Left renal pelvis (tissue), 4 donors: ENCODE data around the gene CYP26C1. TPM values are rescaled to one million over a fixed set of nuclear protein-coding genes. Genes with fewer than 3 reads are reported as not detected.

ENCODE experiments used
- DNase-seq, 4 donors: peaks; one replicate each; pipeline ENCODE4 v3.0.0-alpha.2; 2013; ENCODE audit warnings: low read depth in 4 of 4, low spot score in 3 of 4
- polyA plus RNA-seq, 4 donors: library from polyadenylated mRNA; unstranded; fragments of 120-200 nt; gene quantifications; one replicate each; pipeline ENCODE4 v1.2.1, GENCODE V29; 2013; ENCODE audit not compliant: insufficient read length in 4 of 4

Gene CYP26C1
- polyA plus RNA-seq, 4 donors, result 0.06 TPM; not detected in 2

DNA sequence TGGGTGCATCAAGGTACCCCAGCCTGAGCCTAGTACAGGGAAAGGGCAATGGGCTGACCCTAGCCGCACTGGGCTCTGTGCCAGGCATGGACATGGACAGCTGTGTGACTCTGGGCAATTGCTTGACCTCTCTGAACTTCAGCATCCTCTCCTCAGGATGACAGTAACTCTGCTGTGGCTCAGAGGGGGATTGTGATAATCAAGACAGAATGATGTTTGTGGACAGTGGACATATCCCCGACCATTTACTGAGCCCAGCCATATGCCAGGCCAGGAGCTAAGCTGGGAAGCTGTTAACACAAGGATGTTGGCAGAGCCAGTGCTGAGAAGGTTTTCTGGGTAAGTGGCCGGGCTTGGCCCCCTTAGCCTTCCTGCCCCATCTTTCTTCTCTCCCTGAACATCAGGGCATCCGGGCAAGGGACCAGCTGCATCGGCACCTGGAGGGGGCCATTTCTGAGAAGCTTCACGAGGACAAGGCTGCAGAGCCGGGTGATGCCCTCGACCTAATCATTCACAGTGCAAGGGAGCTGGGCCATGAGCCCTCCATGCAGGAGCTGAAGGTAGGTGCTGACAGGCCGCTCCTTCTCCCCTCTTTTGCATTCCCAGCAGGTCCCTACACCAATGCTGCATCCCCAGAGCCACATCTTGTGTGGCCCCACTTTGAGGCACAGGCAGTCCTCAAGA, 3.5 kb downstream of the CYP26C1 start:
- DNase-seq, result no peak

DNA sequence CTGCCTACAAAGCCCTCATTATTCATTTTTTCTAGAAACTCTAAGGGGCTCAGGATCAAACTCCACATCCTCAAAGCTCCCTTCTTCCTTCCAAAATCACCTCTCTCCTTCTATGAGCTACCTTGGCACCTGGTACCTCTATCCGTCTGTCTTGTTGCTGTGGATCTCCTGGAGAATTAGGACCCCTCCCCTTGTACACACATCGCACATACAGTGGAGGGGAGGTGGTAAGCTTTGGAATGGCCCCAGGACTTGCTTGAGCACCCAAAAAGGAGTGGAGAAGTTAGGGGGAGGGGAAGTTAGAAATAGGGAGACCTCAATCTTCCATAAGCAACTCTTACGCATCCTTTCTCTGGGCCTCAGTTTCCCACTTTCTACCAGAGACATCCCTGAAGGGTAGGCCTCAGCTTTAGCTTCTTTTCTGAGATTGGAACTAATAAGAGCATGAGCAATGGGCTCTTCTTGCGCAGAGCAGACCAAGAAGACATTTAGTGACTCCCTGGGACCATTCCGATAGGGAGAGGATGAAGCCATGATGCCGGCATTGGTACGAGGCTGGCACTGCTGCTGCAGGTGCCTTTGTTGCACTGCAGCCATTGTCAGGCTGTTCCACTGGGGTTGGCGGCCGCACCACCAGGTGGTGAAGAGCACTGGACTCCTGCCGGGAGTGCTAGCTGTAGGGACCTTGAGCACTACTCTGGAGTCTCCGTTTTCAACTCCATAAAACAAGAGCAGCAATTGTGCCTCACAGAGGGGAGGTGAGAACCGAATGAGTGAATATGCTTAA, 4.5 kb downstream of the CYP26C1 start:
- DNase-seq, result no peak

GRCh38 chr10:93065675-93066543, 5.3 kb downstream of the CYP26C1 start:
- DNase-seq, result no peak

GRCh38 chr10:93066544-93066913, 5.9 kb downstream of the CYP26C1 start:
- no peak for DNase-seq

GRCh38 chr10:93067443-93068365, 7.1 kb downstream of the CYP26C1 start:
- no peak for DNase-seq

GRCh38 chr10:93068411-93069244, 8.0 kb downstream of the CYP26C1 start:
- DNase-seq, result no peak

DNA sequence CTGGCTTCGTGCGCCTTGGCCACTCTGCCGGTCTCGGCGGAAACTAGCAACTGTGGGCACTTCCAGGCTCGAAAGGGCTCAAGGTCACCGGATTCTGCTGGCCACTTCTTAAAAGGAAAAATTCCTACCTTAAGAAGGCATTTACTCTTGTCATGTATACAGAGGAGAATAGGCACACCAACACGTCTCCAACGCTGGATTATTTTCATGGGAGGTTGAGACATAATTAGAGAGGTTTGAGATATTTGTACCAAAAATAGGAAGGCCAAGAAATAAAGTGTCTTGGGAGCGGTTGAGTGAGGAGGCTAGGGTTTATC, 8.6 kb downstream of the CYP26C1 start:
- DNase-seq, result no peak

DNA sequence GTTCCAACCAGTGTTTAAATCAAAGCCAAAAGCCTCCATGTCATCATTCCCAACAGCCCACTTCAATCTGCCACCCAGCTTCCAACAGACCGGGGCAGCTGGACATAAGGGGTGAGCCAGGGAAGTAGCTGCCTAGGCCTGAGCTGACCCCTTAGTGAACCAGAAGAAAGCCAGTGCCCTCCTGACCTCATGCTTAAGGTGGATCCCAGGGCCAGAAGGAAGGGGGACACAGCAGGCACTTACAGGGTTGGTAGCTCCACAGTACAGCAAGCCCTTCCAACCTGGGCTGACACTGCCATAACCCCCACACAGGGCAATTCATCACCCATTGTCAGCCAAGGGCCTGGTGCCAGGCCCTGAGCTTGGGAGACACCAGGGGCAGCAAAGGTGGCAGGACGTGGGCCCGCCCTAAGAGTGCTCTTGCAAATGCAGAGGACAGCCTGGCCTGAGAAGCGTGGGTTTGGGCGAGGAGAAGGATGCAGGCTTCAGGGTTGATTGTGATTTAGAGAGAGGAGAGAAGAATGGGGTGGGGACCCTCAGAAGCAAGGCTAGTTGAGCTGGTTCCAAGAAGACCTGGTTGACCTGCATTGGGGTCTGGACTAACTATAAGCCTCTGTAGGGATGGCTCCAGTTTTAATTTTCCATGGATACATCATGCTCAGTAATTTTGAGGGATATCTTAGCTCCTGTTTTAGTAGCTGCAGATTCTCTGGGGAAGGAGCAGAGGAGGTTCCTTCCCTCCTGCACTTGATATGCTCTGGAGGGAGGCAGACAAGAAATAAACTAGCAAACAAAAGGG, 10.0 kb downstream of the CYP26C1 start:
- no peak for DNase-seq

DNA sequence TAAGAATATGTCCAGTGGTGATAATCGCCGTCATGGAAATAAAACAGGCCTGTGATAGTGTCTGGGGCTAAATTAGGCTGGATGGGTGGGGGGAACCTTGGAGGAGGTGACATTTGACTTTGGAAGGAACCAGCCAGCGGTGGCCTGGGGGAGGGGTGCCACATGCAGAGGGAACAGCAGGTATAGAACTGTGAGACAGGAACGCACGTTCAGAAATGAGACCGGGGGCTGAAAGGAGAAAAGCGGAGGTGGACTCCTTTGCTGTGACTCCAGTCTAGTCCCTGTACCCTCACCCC, 10.5 kb downstream of the CYP26C1 start:
- DNase-seq, result no peak

- DNase-seq, result no peak
Measured at GRCh38 chr10:93071674-93072224, 11.2 kb downstream of the CYP26C1 start.

DNA sequence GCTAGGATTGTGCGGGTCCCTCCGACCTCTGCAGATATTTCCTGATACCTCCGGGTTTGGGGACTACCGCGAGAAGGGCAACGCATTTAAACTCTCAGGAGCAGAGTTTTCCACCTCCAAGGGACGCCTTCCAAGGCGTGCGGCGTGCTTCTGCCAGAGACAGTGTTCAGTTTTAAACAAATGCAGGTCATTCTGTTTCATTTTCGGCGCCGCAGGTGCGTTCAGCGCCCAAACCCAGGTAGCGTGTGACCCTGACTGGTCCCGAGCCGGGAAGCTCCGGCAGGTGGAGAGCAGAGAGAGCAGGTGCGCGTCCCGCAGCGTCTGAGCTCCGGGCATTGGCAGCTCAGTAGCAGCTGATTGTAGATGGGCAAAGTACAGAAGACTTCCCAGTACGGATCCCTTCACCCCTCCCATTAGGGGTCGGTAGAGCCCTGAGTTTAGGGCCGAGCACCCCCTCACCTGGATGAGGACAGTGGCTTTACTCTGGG, 11.7 kb downstream of the CYP26C1 start:
- no peak for DNase-seq

DNA sequence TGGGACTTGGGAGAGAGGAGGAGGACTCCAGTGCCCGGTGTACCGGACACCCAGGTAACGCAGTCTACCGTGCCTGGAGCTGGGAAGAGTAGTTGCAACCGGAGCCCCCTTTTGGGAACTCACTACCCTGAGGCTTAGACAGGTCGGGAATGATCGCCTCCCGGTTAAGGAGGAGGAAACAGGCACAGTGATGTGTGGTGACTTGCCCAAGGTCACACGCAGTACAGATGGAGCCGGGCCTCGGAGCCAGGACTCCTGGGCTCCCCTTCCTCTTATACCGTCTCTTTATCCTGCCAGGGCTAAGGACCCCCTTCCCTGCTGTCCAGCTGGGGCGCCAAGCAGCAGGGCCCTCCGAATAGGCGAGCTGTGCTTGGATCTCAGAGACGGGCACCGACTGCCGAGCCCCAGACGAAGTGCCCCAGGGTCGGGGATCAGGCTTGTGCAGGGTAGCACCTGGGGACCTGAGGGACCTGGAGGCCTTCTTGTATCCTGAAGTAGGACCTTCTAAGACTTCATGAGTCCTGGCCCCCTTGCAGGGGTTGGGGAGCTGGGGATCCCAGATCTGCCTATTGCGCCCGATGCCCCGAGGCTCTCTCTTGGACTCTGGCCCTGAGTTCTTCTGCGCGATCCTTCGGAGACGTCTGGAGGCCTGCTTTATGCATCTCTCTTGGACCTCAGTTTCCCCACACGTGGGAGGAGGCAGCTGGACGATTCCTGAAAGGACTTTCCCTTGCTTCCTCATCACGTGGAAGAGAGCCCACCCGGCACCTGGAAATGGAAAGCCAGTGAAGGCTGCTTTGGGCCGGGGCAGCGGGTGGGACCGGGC, 12.3 kb downstream of the CYP26C1 start:
- DNase-seq, result no peak

- DNase-seq, result no peak
Measured at GRCh38 chr10:93073539-93074146, 13.0 kb downstream of the CYP26C1 start, which contains the start of gene CYP26A1. CYP26A1 (plus strand) TSS chr10:93073893; CDS start chr10:93073935, 42 bp downstream.

DNA sequence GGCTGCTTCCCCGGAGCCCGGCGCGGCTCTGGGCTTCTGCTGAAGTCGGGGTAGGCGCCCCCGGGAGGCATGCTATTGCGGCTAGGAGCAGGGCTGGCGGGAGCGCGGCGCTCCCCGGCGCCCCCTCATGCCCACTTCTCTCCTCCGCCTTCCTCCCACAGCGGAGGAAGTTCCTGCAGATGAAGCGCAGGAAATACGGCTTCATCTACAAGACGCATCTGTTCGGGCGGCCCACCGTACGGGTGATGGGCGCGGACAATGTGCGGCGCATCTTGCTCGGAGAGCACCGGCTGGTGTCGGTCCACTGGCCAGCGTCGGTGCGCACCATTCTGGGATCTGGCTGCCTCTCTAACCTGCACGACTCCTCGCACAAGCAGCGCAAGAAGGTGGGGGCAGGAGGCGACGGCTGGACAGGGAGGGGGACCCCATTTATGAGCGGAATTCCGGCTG, 13.6 kb downstream of the CYP26C1 start:
- no peak for DNase-seq

GRCh38 chr10:93074597-93075368, 14.2 kb downstream of the CYP26C1 start:
- DNase-seq, result no peak
